HepG2 (cell line): ENCODE results near the gene OR11A1. TPM values are rescaled to one million over a fixed set of nuclear protein-coding genes. Genes with fewer than 3 reads are reported as not detected.

ENCODE experiments used
- ATAC-seq: fragments of 200-7000 bp; cut with Tn5 transposase; 3 replicates; pipeline ENCODE4 v1.9.1; 2020; ENCODE audit warnings: mild to moderate bottlenecking, moderate library complexity
- BruUV-seq: library from RNA; stranded (reverse); fragments of 400-500 nt; replicated peaks from 2 replicates; lab custom pipeline; 2021; lab: Mats Ljungman, UMichigan
- CTCF ChIA-PET: fragments of 300-600 bp; formaldehyde crosslinking; extraction: SDS; loops from one replicate; lab custom pipeline; 2021; ENCODE audit warnings: low total read pairs, inconsistent platforms, low intra/inter-chr PET ratio; lab: Yijun Ruan, JAX
- POLR2A ChIA-PET: fragments of 350-600 bp; sonication (Branson Sonifier 250); formaldehyde crosslinking; loops from one replicate; lab custom pipeline; 2020; ENCODE audit warnings: antibody characterized with exemption, inconsistent platforms; lab: Yijun Ruan, JAX
- DNase-seq: peaks from one replicate; pipeline ENCODE4 v3.0.0-alpha.2; 2015; ENCODE audit warnings: low spot score
- FAIRE-seq: peaks from 3 replicates; lab custom pipeline; 2011; peaks lifted over from hg19 to GRCh38; lab: Jason Lieb, UNC
- H2AFZ ChIP-seq: one replicate; pipeline ENCODE4 v1.6.1; 2011; ENCODE audit warnings: low read length, inconsistent platforms
- H3K27ac ChIP-seq: fragments of 300-600 bp; 3 replicates; pipeline ENCODE4 v1.8.0; 2011; ENCODE audit warnings: mixed run types, mild to moderate bottlenecking, mixed read lengths, low read length, inconsistent platforms; ENCODE audit not compliant: insufficient read depth; ENCODE audit errors: extremely low read length
- H3K27me3 ChIP-seq, 2 experiments: fragments of 200-600 bp in 1 of 2; 2 replicates in 1 of 2; 3 replicates in 1 of 2; pipeline versions ENCODE4 v1.6.0 to v1.8.0; 2011; ENCODE audit warnings: low read length in 2 of 2, mild to moderate bottlenecking in 2 of 2, moderate library complexity in 2 of 2, inconsistent platforms in 1 of 2; ENCODE audit not compliant: insufficient read depth in 2 of 2, control insufficient read depth in 1 of 2
- H3K36me3 ChIP-seq, 2 experiments: fragments of 200-600 bp in 1 of 2; replicated peaks in 1 of 2; 2 replicates in 1 of 2; 3 replicates in 1 of 2; pipeline versions ENCODE4 v1.5.1 to v1.8.0; 2011; ENCODE audit warnings: low read length in 2 of 2, inconsistent platforms in 1 of 2; ENCODE audit not compliant: insufficient read depth in 2 of 2, control insufficient read depth in 1 of 2
- H3K4me1 ChIP-seq: 2 replicates; pipeline ENCODE4 v1.5.1; 2012; ENCODE audit warnings: low read length, inconsistent platforms; ENCODE audit not compliant: insufficient read depth
- H3K4me2 ChIP-seq: 2 replicates; pipeline ENCODE4 v1.6.0; 2011; ENCODE audit warnings: low read depth, low read length, inconsistent platforms
- H3K4me3 ChIP-seq, 3 experiments: fragments of 200-600 bp in 1 of 3; sonication (generic), shearing (Covaris generic) in 1 of 3; replicated peaks in 1 of 3; 2 replicates each; pipeline ENCODE4 v1.5.1; 2011 to 2016; ENCODE audit warnings: low read length in 3 of 3, inconsistent platforms in 2 of 3, low read depth in 2 of 3, mild to moderate bottlenecking in 2 of 3, control low read depth in 1 of 3, mixed read lengths in 1 of 3; ENCODE audit not compliant: insufficient read depth in 1 of 3
- H3K79me2 ChIP-seq: one replicate; pipeline ENCODE4 v1.6.1; 2011; ENCODE audit warnings: low read length, inconsistent platforms; ENCODE audit not compliant: insufficient read depth
- H3K9ac ChIP-seq: 2 replicates; pipeline ENCODE4 v1.6.0; 2011; ENCODE audit warnings: mild to moderate bottlenecking, low read depth, low read length, inconsistent platforms; ENCODE audit not compliant: insufficient read depth
- H3K9me3 ChIP-seq: 2 replicates; pipeline ENCODE4 v1.5.1; 2012; ENCODE audit warnings: mild to moderate bottlenecking, low read length
- H4K20me1 ChIP-seq: 2 replicates; pipeline ENCODE4 v1.6.0; 2011; ENCODE audit warnings: inconsistent platforms, mild to moderate bottlenecking, low read length, moderate library complexity; ENCODE audit not compliant: insufficient read depth
- ARID2 ChIP-seq: sonication (generic); formaldehyde crosslinking; IDR thresholded peaks from 2 replicates; pipeline ENCODE4 v1.8.1; 2022; ENCODE audit warnings: mild to moderate bottlenecking, missing genetic modification reagents, borderline replicate concordance
- BRCA1 ChIP-seq: sonication (generic); formaldehyde crosslinking; IDR thresholded peaks from 2 replicates; pipeline ENCODE4 v1.4.0; 2020; ENCODE audit warnings: missing genetic modification reagents
- FOSL1 ChIP-seq: sonication (generic); formaldehyde crosslinking; IDR thresholded peaks from 2 replicates; pipeline ENCODE4 v1.9.0; 2021; ENCODE audit warnings: missing genetic modification reagents, borderline replicate concordance
- FOXK2 ChIP-seq: fragments of 450-650 bp; IDR thresholded peaks from 2 replicates; pipeline ENCODE4 v1.6.1; 2016
- HINFP ChIP-seq: sonication (generic); formaldehyde crosslinking; IDR thresholded peaks from 2 replicates; pipeline ENCODE4 v1.4.0; 2020; ENCODE audit warnings: low read depth, mild to moderate bottlenecking, missing genetic modification reagents
- MAFF ChIP-seq: IDR thresholded peaks from 2 replicates; pipeline ENCODE4 v1.6.1; 2011; ENCODE audit warnings: low read depth, low read length, improper control_type of control experiment
- PAF1 ChIP-seq: IDR thresholded peaks from 2 replicates; pipeline ENCODE4 v1.6.1; 2016; ENCODE audit warnings: missing genetic modification reagents, missing compliant biosample characterization
- PATZ1 ChIP-seq: sonication (generic); formaldehyde crosslinking; IDR thresholded peaks from 2 replicates; pipeline ENCODE4 v1.4.0; 2020; ENCODE audit warnings: missing genetic modification reagents
- RARG ChIP-seq: sonication (generic); formaldehyde crosslinking; IDR thresholded peaks from 2 replicates; pipeline ENCODE4 v1.4.0; 2020; ENCODE audit warnings: low read depth, mild to moderate bottlenecking, missing genetic modification reagents
- SIX4 ChIP-seq: sonication (generic); formaldehyde crosslinking; IDR thresholded peaks from 2 replicates; pipeline ENCODE4 v1.4.0; 2020; ENCODE audit warnings: missing genetic modification reagents
- SMAD1 ChIP-seq: sonication (generic); formaldehyde crosslinking; IDR thresholded peaks from 2 replicates; pipeline ENCODE4 v1.4.0; 2020; ENCODE audit warnings: missing genetic modification reagents, low read depth, mild to moderate bottlenecking, borderline replicate concordance
- SNAPC5 ChIP-seq: sonication (generic); formaldehyde crosslinking; IDR thresholded peaks from 2 replicates; pipeline ENCODE4 v1.8.1; 2023; ENCODE audit warnings: mild to moderate bottlenecking, missing genetic modification reagents, borderline replicate concordance
- U2AF1 ChIP-seq: fragments of 200-400 bp; formaldehyde crosslinking; optimal IDR thresholded peaks from 2 replicates; pipeline ENCODE3; 2017; ENCODE audit warnings: mild to moderate bottlenecking, low read depth, low read length
- ZBTB21 ChIP-seq: sonication (generic); formaldehyde crosslinking; IDR thresholded peaks from 2 replicates; pipeline ENCODE4 v1.4.0; 2020; ENCODE audit warnings: missing genetic modification reagents
- ZBTB7B ChIP-seq: sonication (generic); formaldehyde crosslinking; IDR thresholded peaks from 2 replicates; pipeline ENCODE4 v1.4.0; 2020; ENCODE audit warnings: missing genetic modification reagents
- ZMYM4 ChIP-seq: sonication (generic); formaldehyde crosslinking; IDR thresholded peaks from 2 replicates; pipeline ENCODE4 v1.8.1; 2023; ENCODE audit warnings: mild to moderate bottlenecking, missing genetic modification reagents
- ZNF367 ChIP-seq: sonication (generic); formaldehyde crosslinking; IDR thresholded peaks from 2 replicates; pipeline ENCODE4 v1.4.0; 2020; ENCODE audit warnings: missing genetic modification reagents, borderline replicate concordance
- ZNF564 ChIP-seq: sonication (generic); formaldehyde crosslinking; IDR thresholded peaks from 2 replicates; pipeline ENCODE4 v1.8.1; 2023; ENCODE audit warnings: mild to moderate bottlenecking, missing genetic modification reagents
- WGBS: methylation state at CpG from one replicate; pipeline ENCODE4 v1.1.6; 2017; ENCODE audit warnings: low lambda C conversion rate; 5-methylcytosine and 5-hydroxymethylcytosine counted together
- in situ Hi-C: cut with HindIII; loops from 2 replicates; pipeline ENCODE4 v1.10.0; 2017; ENCODE audit warnings: low pct_unique_long_range_greater_than_20kb; ENCODE audit not compliant: extremely low pct_ligation_motif_present
- intact Hi-C: fragments of 100-400 bp; cut with micrococcal nuclease; formaldehyde crosslinking; loops from one replicate; pipeline ENCODE4 v1.10.0; 2022; ENCODE audit not compliant: unreplicated experiment
- polyA plus RNA-seq, 8 experiments: library from polyadenylated mRNA; depleted of rRNA in 3 of 8; stranded (reverse) in 7 of 8; unstranded in 1 of 8; fragments of >200 nt; fragmentation: Illumina TruSeq in 4 of 8; extraction: Trizol in 4 of 8; gene quantifications; 2 replicates each; pipeline versions ENCODE4 v1.2.1 to v1.2.3, GENCODE V29; 2011 to 2016; ENCODE audit warnings: low read depth in 4 of 8, missing spikeins in 1 of 8, mixed read lengths in 1 of 8; ENCODE audit not compliant: insufficient read depth in 1 of 8
- total RNA-seq, 5 experiments: library from RNA; depleted of rRNA; stranded (reverse); fragments of >200 nt; fragmentation: Illumina TruSeq; extraction: Trizol; gene quantifications; 2 replicates each; pipeline ENCODE4 v1.2.3, GENCODE V29; 2016; ENCODE audit warnings: low read depth in 1 of 5
- TF ChIP-seq, protein P1 (sequence below): sonication (generic); formaldehyde crosslinking; IDR thresholded peaks from 2 replicates; pipeline ENCODE4 v1.4.0; 2020; ENCODE audit warnings: missing genetic modification reagents, borderline replicate concordance

Gene OR11A1
- total and polyA plus RNA-seq, 2 of the 13 experiments (the other 11 are each of a cell fraction or from before 2014, with no cell fraction given): not detected

GRCh38 chr6:29424168-29424567 is 32.7 kb downstream of the OR11A1 start:
- ChIA-PET CTCF (no interaction called here), POLR2A (no interaction called here)
- WGBS: 24% methylated on average over 2 of the region's 2 CpGs
- H3K36me3 ChIP-seq: no peaks in the 10 kb centered on the region
- intact Hi-C loops: no loop called here
- no peak overlapping the region for H3K9ac ChIP-seq
- H3K4me2 ChIP-seq: no peak overlapping the region
- H3K4me1 ChIP-seq: no peaks in the 10 kb centered on the region
- no peaks in the 10 kb centered on the region for H3K9me3 ChIP-seq
- H4K20me1 ChIP-seq: no peaks in the 10 kb centered on the region
- BruUV-seq: no TSS peak
- H3K4me3 ChIP-seq: no peak overlapping the region
- FAIRE-seq (no peak), DNase-seq (no peak), ATAC-seq (no peak)
- no peaks in the 10 kb centered on the region for H3K79me2 ChIP-seq
- no peak overlapping the region for H2AFZ ChIP-seq
- H3K27me3 ChIP-seq: no peaks in the 10 kb centered on the region
- H3K27ac ChIP-seq: no peak overlapping the region
- in situ Hi-C loops: no loop called here
- no peak for TF ChIP-seq SIX4 (CRISPR knock-in tag)
- TF ChIP-seq SMAD1 (CRISPR knock-in tag): no peak
- no peak for TF ChIP-seq ZBTB7B
- no peak for TF ChIP-seq U2AF1
- no peak for TF ChIP-seq BRCA1
- no peak for TF ChIP-seq PAF1 (CRISPR knock-in tag)
- TF ChIP-seq ZNF564 (CRISPR knock-in tag): no peak
- no peak for TF ChIP-seq PATZ1 (CRISPR knock-in tag)
- TF ChIP-seq ZBTB21 (CRISPR knock-in tag): no peak
- no peak for TF ChIP-seq ZMYM4 (CRISPR knock-in tag)
- no peak for TF ChIP-seq RARG (CRISPR knock-in tag)
- TF ChIP-seq FOXK2: no peak
- no peak for TF ChIP-seq HINFP (CRISPR knock-in tag)
- no peak for TF ChIP-seq MAFF
- no peak for TF ChIP-seq ARID2 (CRISPR knock-in tag)
- TF ChIP-seq ZNF367 (CRISPR knock-in tag): no peak
- TF ChIP-seq, protein P1, sequence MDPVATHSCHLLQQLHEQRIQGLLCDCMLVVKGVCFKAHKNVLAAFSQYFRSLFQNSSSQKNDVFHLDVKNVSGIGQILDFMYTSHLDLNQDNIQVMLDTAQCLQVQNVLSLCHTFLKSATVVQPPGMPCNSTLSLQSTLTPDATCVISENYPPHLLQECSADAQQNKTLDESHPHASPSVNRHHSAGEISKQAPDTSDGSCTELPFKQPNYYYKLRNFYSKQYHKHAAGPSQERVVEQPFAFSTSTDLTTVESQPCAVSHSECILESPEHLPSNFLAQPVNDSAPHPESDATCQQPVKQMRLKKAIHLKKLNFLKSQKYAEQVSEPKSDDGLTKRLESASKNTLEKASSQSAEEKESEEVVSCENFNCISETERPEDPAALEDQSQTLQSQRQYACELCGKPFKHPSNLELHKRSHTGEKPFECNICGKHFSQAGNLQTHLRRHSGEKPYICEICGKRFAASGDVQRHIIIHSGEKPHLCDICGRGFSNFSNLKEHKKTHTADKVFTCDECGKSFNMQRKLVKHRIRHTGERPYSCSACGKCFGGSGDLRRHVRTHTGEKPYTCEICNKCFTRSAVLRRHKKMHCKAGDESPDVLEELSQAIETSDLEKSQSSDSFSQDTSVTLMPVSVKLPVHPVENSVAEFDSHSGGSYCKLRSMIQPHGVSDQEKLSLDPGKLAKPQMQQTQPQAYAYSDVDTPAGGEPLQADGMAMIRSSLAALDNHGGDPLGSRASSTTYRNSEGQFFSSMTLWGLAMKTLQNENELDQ (CRISPR knock-in tag): no peak
- TF ChIP-seq FOSL1: no peak
- no peak for TF ChIP-seq SNAPC5 (CRISPR knock-in tag)
